ENCODE data around the gene UBE2Z. TPM values are rescaled to one million over a fixed set of nuclear protein-coding genes. Genes with fewer than 3 reads are reported as not detected.

UBE2Z gene
- total and polyA plus RNA-seq, 2 of the 13 experiments (the other 11 are each of a cell fraction or from before 2014, with no cell fraction given), result 63.2 to 122 TPM

DNA sequence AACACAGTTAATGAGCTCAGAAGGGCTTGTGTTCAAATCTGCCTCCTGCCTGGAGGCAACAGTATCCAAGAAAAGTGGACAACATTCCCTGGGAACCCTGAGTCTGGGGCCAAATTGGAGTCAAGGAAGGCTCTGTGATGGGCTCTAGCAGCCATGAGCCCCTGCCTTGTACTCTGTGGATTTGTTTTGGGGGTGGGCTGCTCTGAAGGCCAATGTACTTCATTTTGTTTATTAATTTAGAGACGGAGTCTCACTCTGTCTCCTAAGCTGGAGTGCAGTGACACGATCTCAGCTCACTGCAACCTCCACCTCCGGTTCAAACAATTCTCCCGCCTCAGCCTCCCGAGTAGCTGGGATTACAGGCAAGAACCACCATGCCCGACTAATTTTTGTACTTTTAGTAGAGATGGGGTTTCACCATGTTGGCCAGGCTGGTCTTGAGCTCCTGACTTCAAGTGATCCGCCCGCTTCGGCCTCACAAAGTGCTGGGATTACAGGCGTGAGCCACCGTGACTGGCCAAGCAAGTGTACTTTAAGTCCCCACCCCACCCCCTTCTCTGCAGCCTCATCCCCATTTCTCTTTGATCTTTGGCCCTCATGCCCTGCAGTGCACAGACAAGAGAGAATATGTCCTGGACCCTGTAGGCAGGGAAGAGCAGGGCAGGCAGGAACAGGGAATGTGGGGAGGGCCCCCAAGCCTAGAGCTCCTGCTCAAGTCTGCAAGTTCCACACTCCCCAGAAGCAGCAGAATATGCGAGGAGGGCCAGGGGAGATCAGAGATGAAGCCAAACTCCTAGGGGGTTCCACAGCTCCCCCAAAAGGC is 62.9 kb downstream of the UBE2Z start (continued):
- TF ChIP-seq POLR2G (IDR thresholded peaks at IDR 0.05; ENCODE audit: low read depth, low read length) (peak; percentile 86), ZNF543 (CRISPR knock-in tag; IDR thresholded peaks at IDR 0.05) (peak; percentile 55; the same call in 1 of the 2 replicates), ZNF777 (CRISPR knock-in tag; IDR thresholded peaks at IDR 0.05) (no peak), ZNF703 (CRISPR knock-in tag; IDR thresholded peaks at IDR 0.05; ENCODE audit: borderline replicate concordance) (no peak), TP53 (CRISPR knock-in tag; conservative IDR thresholded peaks at IDR 0.05) (no peak), ATF7-NPFF (CRISPR knock-in tag; IDR thresholded peaks at IDR 0.05; ENCODE audit: low read depth) (peak; percentile 77), HDAC1 (CRISPR knock-in tag; IDR thresholded peaks at IDR 0.05) (peak; percentile 97), ZNF124 (CRISPR knock-in tag; IDR thresholded peaks at IDR 0.05) (no peak), TBL1XR1 (IDR thresholded peaks at IDR 0.05; ENCODE audit: borderline replicate concordance, low read length, partially characterized antibody) (peak; percentile 31)
- TF ChIP-seq, protein P1, sequence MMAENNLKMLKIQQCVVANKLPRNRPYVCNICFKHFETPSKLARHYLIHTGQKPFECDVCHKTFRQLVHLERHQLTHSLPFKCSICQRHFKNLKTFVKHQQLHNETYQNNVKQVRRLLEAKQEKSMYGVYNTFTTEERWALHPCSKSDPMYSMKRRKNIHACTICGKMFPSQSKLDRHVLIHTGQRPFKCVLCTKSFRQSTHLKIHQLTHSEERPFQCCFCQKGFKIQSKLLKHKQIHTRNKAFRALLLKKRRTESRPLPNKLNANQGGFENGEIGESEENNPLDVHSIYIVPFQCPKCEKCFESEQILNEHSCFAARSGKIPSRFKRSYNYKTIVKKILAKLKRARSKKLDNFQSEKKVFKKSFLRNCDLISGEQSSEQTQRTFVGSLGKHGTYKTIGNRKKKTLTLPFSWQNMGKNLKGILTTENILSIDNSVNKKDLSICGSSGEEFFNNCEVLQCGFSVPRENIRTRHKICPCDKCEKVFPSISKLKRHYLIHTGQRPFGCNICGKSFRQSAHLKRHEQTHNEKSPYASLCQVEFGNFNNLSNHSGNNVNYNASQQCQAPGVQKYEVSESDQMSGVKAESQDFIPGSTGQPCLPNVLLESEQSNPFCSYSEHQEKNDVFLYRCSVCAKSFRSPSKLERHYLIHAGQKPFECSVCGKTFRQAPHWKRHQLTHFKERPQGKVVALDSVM (CRISPR knock-in tag; IDR thresholded peaks at IDR 0.05), result peak; percentile 77
- TF ChIP-seq, protein P2, sequence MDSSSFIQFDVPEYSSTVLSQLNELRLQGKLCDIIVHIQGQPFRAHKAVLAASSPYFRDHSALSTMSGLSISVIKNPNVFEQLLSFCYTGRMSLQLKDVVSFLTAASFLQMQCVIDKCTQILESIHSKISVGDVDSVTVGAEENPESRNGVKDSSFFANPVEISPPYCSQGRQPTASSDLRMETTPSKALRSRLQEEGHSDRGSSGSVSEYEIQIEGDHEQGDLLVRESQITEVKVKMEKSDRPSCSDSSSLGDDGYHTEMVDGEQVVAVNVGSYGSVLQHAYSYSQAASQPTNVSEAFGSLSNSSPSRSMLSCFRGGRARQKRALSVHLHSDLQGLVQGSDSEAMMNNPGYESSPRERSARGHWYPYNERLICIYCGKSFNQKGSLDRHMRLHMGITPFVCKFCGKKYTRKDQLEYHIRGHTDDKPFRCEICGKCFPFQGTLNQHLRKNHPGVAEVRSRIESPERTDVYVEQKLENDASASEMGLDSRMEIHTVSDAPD (CRISPR knock-in tag; IDR thresholded peaks at IDR 0.05), result peak; percentile 42; the same call in 1 of the 2 replicates
- TF ChIP-seq, protein P3, sequence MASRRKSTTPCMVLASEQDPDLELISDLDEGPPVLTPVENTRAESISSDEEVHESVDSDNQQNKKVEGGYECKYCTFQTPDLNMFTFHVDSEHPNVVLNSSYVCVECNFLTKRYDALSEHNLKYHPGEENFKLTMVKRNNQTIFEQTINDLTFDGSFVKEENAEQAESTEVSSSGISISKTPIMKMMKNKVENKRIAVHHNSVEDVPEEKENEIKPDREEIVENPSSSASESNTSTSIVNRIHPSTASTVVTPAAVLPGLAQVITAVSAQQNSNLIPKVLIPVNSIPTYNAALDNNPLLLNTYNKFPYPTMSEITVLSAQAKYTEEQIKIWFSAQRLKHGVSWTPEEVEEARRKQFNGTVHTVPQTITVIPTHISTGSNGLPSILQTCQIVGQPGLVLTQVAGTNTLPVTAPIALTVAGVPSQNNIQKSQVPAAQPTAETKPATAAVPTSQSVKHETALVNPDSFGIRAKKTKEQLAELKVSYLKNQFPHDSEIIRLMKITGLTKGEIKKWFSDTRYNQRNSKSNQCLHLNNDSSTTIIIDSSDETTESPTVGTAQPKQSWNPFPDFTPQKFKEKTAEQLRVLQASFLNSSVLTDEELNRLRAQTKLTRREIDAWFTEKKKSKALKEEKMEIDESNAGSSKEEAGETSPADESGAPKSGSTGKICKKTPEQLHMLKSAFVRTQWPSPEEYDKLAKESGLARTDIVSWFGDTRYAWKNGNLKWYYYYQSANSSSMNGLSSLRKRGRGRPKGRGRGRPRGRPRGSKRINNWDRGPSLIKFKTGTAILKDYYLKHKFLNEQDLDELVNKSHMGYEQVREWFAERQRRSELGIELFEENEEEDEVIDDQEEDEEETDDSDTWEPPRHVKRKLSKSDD (CRISPR knock-in tag; IDR thresholded peaks at IDR 0.05; ENCODE audit: low read depth), result peak; percentile 89
- TF ChIP-seq, protein P4, sequence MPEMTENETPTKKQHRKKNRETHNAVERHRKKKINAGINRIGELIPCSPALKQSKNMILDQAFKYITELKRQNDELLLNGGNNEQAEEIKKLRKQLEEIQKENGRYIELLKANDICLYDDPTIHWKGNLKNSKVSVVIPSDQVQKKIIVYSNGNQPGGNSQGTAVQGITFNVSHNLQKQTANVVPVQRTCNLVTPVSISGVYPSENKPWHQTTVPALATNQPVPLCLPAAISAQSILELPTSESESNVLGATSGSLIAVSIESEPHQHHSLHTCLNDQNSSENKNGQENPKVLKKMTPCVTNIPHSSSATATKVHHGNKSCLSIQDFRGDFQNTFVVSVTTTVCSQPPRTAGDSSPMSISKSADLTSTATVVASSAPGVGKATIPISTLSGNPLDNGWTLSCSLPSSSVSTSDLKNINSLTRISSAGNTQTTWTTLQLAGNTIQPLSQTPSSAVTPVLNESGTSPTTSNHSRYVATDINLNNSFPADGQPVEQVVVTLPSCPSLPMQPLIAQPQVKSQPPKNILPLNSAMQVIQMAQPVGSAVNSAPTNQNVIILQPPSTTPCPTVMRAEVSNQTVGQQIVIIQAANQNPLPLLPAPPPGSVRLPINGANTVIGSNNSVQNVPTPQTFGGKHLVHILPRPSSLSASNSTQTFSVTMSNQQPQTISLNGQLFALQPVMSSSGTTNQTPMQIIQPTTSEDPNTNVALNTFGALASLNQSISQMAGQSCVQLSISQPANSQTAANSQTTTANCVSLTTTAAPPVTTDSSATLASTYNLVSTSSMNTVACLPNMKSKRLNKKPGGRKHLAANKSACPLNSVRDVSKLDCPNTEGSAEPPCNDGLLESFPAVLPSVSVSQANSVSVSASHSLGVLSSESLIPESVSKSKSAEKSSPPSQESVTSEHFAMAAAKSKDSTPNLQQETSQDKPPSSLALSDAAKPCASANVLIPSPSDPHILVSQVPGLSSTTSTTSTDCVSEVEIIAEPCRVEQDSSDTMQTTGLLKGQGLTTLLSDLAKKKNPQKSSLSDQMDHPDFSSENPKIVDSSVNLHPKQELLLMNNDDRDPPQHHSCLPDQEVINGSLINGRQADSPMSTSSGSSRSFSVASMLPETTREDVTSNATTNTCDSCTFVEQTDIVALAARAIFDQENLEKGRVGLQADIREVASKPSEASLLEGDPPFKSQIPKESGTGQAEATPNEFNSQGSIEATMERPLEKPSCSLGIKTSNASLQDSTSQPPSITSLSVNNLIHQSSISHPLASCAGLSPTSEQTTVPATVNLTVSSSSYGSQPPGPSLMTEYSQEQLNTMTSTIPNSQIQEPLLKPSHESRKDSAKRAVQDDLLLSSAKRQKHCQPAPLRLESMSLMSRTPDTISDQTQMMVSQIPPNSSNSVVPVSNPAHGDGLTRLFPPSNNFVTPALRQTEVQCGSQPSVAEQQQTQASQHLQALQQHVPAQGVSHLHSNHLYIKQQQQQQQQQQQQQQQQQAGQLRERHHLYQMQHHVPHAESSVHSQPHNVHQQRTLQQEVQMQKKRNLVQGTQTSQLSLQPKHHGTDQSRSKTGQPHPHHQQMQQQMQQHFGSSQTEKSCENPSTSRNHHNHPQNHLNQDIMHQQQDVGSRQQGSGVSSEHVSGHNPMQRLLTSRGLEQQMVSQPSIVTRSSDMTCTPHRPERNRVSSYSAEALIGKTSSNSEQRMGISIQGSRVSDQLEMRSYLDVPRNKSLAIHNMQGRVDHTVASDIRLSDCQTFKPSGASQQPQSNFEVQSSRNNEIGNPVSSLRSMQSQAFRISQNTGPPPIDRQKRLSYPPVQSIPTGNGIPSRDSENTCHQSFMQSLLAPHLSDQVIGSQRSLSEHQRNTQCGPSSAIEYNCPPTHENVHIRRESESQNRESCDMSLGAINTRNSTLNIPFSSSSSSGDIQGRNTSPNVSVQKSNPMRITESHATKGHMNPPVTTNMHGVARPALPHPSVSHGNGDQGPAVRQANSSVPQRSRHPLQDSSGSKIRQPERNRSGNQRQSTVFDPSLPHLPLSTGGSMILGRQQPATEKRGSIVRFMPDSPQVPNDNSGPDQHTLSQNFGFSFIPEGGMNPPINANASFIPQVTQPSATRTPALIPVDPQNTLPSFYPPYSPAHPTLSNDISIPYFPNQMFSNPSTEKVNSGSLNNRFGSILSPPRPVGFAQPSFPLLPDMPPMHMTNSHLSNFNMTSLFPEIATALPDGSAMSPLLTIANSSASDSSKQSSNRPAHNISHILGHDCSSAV (CRISPR knock-in tag; IDR thresholded peaks at IDR 0.05; ENCODE audit: borderline replicate concordance), result no peak

Measured in HepG2 (cell line).